NCI-H69 (cell line): Measurements from ENCODE around the gene MYH7B.
A peak's percentile ranks its signal among the peaks of the same experiment; 100 is the strongest.

Source experiments
- DNase-seq: peaks from one replicate; lab custom pipeline; 2025; lab: John Stamatoyannopoulos, UW

MYH7B gene

DNA sequence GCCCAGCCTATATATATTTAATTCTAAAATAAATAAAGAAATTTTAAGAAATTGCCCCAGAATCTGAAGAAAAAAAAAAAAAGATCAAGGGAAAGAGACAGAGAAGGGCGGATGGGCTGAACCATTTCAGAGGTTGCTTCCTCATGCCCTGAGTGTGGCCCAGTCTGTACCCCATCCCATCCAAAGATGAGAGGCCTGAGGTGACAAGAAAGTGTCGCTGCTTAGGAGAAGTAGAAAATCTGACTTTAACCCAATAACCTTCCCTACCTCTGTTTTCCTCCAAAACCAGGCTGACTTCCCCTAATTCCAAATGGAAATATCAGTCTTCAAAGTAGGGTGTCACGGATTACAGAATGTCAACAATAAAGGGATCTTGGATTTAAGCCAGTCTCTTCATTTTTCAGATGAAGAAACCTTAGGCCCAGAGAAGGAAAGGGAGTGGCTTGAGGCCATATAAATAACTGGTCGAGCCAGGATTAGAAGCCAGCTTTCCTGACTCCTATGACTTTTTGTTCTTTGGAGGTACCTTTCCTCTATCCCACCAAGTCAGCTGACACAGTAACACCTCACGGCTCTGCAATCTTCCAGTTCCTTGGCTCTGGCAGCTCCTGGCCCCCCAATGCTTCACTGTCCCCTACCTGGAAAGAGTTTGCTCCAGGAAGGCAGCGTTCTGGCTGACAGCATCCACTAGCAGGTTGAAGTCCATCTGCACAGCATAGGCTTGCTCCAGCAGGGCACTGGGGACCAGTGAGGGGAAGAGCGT, 10.2 kb upstream of the MYH7B start:
- no peak for DNase-seq

- no peak for DNase-seq
Measured at GRCh38 chr20:34946661-34947060, 9.0 kb upstream of the MYH7B start.

GRCh38 chr20:34947336-34947735, 8.3 kb upstream of the MYH7B start:
- no peak for DNase-seq

GRCh38 chr20:34948030-34948429, 7.6 kb upstream of the MYH7B start:
- no peak for DNase-seq

GRCh38 chr20:34949120-34949519, 6.5 kb upstream of the MYH7B start:
- no peak for DNase-seq

- peak; percentile 77 for DNase-seq
Measured at GRCh38 chr20:34951252-34951651, 4.4 kb upstream of the MYH7B start.

- peak; percentile 98 for DNase-seq
Measured at GRCh38 chr20:34951652-34952051, 4.0 kb upstream of the MYH7B start.

GRCh38 chr20:34952671-34953070, 3.0 kb upstream of the MYH7B start:
- peak; percentile 50 for DNase-seq

DNA sequence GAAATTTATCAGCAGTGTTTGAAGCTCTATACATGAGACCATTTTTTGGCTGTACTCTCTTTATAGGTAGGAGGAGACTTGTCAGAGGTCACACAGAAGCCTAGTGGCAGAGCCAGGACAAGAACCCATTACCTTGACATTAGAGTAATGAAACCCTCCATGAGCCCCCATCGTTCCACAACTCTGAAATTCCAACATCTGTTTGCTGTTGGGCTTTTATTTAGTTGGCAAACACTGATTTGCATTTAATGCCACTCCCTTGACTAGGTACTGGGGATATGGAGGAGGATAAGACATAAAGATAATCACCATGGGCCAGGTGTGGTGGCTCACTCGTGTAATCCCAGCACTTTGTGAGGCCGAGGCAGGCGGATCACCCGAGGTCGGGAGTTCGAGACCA, 1.7 kb upstream of the MYH7B start:
- DNase-seq: peak; percentile 78

DNA sequence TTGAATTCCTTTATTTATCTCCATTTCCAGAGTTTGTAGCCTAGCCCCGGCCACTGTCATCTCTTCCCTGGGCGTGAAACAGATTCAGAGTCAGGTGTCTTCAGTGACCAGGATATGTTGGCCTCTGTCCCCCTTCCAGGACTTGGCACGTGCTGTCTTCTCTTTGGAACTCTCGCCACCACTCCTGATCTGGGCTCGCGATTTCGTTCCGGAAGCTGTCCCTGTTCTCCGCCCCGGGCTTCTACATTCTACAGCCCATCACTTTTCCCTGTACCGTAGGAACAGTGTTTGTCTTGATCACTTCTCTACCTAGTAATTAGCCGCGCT, 801 bp upstream of the MYH7B start:
- DNase-seq: no peak

GRCh38 chr20:34956041-34956458, 382 bp downstream of the MYH7B start:
- DNase-seq: no peak

DNA sequence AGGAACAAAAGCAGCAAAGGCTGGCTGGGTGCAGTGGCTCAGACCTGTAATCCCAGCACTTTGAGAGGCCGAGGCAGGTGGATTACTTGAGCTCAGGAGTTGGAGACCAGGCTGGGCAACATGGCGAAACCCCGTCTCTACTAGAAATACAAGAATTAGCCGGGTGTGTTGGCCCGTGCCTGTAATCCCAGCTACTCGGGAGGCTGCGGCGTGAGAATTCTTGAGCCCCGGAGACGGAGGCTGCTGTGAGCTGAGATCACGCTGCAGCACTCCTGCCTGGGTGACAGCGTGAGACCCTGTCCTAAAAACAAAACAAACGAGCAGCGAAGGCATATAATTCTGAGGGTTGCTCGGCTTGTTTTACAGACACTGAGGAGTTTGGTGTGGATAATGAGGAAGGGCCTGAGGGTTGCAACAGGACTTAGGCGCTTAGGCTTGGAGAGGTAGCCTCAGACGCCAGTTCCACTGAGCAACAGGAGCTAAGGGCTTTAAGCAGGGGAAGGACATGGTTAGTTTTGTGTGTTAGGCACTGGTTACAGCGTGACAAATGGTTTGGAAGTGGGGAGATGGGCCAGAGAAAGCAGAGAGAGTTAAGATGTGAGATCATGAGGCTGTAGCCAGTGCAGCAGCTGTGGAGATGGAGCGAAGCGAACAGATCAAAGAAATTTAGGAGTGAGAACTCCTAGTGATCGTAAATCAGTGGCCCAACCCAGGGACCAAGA, 1.2 kb downstream of the MYH7B start:
- no peak for DNase-seq

GRCh38 chr20:34964486-34964885, 8.8 kb downstream of the MYH7B start:
- DNase-seq: no peak

DNA sequence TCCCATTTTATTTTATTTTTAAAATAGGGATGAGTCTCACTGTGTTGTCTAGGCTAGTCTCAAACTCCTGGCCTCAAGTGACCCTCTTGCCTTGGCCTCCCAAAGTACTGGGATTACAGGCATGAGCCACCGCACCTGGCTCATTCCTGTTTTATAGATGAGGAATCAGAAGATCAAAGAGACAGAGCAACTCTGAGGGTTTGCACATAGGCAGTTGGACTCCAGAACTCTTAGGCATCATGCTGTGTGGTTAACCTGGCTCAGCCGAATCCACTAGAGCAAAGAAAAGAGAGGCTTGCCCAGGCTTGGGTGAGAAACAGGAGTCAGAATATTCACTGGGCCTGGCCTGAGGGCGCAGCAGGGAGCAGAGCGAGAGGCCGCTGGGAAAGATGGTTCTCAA, 9.4 kb downstream of the MYH7B start:
- DNase-seq: no peak

DNA sequence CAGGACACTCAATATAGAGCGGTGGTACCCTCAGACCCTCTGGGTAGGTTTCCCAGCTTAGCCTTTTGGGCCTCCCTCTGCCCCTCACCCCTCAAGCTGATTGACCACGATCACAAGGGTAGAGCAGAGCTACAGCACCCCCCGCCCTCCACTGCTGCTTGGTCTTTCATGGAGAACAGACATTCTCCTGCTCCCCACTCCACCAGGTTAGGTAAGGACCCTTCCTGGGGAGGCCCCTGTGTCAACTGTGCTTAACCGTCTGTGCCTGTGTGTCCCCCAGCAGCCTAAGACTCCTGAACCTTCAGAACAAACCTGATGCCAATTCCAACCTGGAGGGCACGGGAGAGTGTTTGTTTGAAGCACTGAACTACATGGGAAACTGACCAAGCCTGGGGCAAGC, 11.8 kb downstream of the MYH7B start:
- DNase-seq: no peak

DNA sequence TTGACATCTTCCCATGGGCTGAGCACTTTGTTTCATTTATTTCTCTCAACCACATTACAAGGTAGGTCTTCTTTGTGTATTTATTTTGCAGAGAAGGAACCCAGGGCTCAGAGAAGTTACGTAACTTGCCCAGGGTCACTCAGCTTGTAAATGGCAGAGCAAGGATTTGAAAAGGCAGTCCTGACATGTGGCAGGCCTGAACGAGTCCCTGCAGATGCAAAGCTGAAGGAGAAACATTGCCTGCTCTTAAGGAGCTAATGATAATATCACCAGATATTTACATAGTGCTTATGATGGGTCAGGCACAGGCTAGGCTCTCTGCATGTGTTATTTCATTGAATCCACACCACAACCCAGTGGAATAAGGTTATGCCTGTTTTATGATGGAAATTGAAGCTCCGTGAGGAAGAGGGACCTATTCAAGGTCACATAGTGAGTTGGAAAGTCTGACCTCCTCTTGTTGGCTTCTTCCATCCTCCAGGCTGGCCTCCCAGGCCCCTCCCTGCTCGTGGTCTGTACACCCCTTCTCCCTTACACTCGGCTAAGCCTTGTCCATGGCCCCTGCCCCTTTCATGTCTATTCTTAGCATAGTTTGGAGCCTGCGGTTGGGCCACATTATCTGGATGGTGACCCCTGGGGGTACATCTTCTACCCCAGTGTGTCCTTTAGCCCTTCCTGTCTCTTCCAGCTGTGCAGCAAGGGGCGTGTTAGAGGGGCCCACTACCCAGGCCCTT, 12.5 kb downstream of the MYH7B start:
- no peak for DNase-seq

- DNase-seq: no peak
Measured at GRCh38 chr20:34970193-34970840, 14.6 kb downstream of the MYH7B start.

DNA sequence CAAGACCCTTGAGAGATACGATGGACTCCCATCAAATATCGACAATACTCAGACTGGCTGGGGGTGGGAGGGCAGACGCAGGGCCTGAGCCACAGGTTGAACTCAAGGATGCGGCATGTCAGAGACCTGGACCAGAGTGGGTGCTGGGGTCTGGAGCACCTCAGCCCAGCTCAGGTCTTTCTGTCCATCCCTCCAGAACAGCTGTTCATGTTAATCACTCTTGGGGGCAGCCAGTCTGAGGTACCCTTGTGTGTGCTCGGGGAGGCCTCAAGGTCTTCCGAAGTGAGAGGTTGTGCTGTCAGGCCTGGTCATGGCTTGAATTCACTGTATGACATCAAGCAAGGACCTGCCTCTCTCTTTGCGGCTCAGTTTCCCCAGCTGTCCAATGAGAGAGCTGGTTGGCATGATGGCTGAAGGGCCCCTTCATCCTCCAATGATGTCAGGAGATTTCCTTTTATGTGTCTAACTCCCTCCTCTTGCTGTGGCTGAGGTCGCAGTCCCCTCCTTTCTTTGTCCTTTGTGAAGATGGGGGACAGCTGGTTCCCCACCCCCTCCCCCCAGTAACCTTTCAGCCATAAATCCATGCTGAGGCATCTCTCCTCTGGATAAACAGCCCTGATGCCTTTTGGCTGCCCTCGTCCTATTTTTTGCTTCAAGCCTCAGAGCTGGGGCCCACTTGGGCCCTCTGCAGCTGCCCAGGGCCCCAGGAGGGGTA, 15.3 kb downstream of the MYH7B start:
- DNase-seq: no peak

DNA sequence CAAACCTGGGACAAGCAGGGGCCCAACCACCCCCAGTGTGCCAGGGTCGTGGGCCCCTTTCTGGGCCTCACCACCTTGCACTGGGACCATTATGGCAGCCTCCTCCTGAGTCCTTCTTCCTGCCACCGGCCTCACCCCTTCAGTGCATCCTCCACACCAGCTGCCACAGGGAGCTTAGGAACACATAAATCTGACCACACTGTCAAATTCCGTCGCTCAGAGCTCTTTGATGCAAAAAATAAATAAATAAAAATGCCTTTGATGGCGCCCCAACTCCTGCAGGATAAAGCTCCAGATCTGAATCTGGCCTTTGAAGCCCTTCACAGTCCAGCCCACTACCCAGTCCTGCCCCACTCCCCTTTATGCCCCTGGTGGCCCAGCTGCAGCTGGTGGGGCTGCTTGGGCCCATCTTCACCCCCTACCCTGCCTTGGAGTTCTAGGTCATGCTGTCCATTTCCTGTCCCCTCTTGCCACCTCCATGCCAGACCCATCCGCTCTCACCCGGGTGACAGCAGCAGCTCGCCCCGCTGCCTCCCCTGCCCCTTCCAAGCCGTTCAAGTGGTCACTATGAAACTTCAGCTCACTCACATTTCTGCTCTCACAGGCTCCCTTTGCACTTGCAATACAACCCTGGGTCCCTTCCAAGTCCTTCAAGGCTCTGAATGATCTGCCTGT, 16.0 kb downstream of the MYH7B start:
- no peak for DNase-seq

- DNase-seq: peak; percentile 15
Measured at GRCh38 chr20:34974246-34974645, 18.6 kb downstream of the MYH7B start.

GRCh38 chr20:34976286-34976685, 20.6 kb downstream of the MYH7B start:
- no peak for DNase-seq
